NCI-H2227 (cell line): ENCODE data around the gene EMILIN3.

ENCODE experiments used
- DNase-seq: peaks from one replicate; lab custom pipeline; 2025; ENCODE audit not compliant: unreplicated experiment; lab: John Stamatoyannopoulos, UW

EMILIN3 gene

GRCh38 chr20:41348430-41349172 is 18.0 kb downstream of the EMILIN3 start:
- DNase-seq: no peak

DNA sequence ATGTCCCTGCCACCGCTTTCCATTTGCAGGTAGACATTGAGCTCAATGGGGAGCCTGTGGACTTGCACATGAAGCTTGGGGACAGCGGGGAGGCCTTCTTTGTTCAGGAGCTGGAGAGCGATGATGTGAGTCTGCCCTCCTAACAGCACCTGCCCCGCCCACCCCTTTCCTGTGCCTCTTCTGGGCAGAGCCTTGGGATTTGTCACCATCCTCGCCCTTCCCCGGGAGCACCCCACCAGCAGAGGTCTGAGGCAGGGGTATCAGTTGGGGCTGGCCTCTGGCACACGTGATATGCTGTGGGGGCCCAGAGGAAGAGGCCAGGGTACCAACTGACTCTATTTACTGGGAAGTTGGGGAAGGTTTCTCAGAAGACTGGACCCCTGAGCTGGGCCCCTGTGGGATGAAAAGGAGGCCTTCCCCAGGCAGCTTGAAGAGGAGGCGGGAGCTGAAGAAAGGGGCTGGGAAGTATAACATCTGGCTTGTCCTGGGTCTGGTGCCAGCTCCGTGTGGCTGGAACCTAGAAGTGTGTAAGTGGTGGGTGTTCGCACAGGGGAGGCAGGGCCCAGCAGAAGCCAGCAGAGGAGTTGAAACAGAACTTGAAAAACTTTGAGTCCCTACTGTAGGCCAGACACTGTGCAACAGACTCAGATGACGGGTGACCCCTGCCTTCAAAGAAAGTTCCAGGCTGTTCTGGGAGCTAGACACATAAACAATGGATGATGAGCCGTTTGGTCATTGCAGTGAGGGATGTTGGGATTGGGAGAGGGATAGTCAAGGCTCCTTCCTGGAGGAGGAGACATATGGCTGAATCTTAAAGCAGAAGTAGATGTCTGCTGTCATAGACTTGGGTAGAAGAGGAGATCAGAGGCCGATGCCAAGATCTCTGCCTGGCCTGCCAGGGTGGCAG is 18.8 kb downstream of the EMILIN3 start:
- DNase-seq: no peak

DNA sequence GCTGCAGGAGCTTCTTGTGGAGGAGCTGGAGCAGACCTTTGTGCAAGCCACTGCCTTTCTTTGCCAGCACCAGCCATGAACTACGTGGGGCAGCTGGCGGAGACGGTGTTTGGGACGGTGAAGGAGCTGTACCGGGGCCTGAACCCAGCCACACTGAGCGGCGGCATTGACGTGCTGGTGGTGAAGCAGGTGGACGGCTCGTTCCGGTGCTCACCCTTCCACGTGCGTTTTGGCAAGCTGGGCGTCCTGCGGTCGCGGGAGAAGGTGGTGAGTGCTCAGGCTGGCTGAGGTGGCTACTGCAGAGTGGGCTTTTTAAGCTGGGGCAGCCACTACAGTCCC is 20.9 kb downstream of the EMILIN3 start:
- DNase-seq: no peak

- DNase-seq: no peak
Observed at GRCh38 chr20:41344938-41345728, 21.5 kb downstream of the EMILIN3 start.

DNA sequence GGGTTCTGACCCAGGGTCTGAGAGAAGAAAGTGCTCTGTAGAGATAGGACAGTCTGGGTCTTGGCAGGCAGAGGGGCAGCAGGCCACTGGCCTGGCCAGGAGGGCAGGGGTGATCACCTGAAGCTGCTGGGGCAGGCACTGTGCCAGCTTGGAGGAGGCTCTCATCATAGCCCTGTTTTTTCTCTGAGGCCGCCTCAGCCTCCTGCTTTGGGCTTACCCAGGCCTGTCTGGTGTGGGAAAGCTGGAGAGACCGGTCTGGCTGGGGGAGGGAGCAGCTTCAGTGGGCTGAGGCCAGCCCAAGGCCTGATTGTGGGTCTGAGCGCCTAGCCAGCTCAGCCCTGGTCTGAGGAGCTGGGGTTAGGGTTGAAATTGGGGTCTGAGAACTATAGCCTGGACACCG is 22.1 kb downstream of the EMILIN3 start:
- DNase-seq: no peak

DNA sequence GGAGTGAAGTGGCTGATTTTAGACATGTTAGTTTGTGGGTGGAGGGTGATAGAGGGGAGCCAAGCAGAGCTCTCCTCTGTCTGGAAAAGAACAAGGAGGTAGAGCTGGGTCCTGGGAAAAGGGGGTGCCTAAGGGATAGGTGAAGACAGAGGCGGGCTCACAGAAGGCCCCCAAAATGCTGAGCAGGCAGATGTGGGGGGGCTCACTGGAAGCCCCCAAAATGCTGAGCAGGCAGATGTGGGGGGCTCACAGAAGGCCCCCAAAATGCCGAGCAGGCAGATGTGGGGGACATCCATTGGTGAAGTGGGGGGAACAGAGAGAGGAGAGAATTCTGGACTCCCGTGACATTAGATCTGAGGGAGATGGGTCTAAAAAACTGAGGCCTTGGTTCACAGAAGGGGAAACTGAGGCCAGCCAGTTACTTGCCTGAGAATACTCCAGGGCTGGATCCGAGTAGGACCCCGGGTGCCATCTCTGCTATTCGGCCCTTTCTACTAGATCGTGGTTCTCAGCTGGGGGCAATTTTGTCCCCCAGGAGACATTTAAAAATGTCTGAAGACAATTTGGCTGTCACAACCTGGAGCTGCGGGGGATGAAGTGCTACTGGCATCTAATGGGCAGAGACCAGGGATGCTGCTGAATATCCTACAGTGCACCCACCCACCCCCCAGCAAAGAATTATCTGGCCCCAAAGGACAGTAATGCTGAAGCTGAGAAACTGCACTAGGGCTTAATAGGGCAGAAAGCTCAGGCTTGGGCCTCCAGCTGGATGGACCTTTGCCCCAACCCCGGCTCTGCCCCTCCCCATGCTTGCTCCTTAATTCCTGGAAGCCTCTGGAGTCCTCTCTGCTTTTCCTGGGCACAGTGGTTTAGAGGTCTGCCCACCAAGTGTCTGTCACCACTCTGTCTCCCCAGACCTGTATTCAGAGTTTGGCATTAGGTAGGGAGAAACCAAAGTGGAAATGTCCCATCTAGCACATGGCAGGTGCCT is 23.8 kb downstream of the EMILIN3 start:
- DNase-seq: no peak

DNA sequence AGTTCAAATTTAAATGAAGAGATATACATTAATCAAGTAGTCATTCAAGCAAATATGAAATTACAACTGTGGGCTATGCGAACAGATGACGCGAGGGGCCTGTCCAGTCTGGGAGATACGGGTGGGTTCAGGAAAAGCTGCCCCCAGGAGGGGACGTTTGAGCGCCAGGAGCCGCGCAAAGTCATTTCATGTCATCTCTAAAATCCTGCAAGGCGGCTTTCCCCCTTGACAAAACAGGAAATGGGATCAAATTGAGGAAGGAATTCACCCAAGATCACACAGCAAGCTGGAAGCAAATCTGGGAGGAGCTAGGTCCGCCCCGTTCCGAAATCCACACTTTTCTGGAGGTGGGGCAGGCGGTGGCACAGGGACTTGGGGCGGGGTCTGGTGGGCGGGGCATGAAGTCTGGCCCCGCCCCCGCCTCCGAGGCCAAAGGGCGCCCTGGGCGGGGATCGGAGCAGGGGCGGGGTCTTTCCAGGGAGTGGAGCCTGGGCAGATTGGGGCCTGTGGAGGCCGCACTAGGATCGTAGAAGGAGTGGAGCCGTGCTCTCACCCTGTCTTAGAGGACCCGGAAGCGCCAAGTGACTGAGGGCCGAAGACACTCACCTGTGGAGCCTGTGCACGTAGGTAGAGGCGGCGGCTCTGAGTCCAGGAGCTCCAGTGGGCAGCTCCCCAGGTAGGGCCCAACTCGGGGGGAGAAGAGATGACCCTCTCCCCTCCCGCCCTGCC is 26.1 kb downstream of the EMILIN3 start, which contains the start of gene LPIN3:
LPIN3 (plus strand) TSS at position 495 of the 729 bp plus-strand sequence. CDS start 4,983 bp downstream, outside the sequence.
- DNase-seq: peak; percentile 48

GRCh38 chr20:41339957-41340326 is 26.7 kb downstream of the EMILIN3 start:
- DNase-seq: peak; percentile 76

DNA sequence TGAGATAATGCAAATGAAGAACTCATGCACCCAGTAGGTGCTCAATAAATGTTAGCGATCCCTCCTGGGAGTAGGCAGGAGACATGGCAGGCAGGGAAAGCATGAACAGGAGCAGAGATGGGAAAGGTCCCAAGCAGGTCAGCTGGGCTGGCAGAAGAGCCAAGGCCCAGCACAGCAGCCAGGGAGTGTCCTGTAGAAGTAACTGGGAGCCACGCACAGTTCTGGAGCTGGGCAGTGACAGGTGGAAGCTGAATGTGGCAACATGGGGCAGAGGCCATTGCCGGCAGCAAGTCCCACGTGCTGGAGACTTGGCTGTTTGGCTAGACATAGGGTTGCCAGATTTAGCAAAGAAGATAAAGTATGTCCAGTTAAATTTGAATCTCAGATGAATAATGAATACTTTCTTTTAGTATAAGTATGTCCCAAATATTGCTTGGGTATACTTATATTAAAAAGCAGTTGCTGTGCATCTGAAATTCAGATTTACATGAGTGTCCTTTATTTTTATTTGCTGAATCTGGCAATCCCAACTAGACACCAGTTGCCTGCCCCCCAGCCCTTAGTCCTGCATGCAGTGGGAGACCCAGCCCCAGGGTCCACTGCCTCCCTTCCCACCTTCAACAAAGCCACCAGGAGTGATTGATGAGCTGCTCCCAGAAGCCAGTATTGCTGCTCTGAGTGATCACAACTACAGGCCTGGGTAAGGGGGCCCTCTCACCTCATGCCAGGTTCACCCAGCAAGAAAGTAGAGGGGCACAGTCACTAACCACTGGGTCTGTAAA is 29.7 kb downstream of the EMILIN3 start:
- DNase-seq: no peak

DNA sequence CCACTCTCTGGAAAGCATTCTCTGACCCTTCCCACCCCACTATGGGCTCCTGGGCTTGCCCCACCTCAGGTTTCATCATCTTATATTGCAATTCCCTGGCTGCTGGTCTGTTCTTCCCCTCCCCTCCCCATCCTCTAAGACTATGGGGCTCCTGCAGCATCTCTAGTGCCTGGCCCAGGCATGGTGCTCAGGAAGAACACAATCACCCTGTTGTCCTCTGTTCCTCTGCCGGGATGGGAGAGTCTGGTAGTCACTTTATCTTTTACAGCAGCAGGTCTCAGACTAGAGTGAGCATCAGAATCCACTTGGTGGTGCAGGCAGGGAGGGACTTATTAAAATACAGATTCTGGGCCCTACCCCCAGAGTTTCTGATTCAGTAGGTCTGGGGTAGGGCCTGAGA is 31.0 kb downstream of the EMILIN3 start:
- DNase-seq: no peak

GRCh38 chr20:41334443-41335421 is 31.9 kb downstream of the EMILIN3 start:
- DNase-seq: no peak

DNA sequence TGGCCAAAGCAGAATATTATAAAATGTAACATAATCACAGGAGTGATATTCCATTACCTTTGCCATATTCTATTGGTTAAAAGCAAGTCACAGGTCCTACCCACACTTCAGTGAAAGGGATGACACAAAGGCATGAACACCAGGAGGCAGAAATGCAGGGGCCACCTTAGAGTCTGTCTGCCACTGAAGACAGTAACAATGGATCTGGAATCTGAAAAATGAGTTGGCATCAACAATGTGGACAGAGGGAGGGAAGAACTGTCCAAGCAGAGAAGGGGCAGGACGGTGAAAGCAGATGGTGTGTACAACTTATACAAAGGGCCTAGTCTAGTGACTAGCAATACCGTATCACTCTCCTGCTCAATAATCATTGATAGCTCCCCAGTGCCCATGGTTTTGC is 32.6 kb downstream of the EMILIN3 start:
- no peak for DNase-seq

- no peak for DNase-seq
Observed at GRCh38 chr20:41331731-41332130, 34.9 kb downstream of the EMILIN3 start.

DNA sequence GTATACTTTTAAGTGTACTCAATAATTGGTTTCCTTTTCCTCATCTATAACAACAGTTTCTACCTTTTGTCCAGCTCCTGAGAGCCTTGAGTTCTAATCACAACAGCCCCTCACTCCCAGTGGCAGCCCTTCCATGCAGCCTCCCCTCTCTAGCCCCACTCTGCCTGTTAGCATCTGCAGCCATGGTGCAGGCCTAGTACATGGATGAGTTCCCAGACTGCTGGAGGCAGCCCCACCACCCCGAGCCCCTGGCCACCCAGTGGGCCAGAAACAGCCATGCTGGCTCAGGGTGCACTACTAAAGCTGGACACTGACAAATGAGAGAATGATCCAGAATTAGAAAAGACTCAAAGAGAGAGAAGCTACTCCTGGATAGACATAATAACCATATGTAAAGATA is 35.7 kb downstream of the EMILIN3 start:
- no peak for DNase-seq

- no peak for DNase-seq
Observed at GRCh38 chr20:41330343-41330720, 36.3 kb downstream of the EMILIN3 start.

DNA sequence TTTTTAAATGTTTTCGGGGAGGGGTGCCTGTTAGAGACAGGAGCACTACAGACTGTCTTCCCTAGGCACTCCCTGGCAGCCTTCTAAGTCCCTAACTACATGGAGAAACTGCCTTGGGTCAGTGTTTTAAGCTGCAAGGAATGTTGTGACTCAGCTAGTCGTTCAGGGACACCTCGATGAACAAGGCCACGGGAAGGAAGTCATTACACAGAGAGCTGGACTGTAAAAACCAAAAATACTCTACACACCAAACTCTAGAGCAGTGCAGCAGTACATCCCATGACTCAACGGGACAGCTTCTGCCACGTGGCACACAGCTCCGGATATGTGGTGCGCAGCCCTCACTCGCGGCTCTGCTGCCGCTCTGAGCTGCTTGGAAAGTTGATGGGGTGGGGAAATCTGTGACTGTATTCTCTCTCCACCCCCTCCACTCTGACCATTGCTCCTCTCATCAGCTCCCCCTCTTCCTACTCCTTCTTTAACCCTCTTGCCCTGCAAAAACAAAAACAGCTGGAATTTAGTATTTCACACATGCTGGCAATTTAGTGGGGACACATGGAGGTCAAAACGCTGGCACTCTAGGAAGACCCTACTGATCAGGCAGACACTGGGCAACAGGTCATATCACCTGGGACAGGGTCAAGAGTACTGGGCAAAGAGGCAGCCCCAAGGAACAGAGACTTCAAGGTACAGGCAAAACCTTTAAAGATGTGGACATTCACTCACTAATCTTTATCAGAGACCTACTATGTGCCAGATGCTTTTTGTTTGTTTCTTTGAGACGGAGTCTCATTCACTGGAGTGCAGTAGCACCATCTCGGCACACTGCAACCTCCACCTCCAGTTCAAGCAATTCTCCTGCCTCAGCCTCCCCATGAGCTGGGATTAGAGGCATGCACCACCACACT is 36.9 kb downstream of the EMILIN3 start:
- no peak for DNase-seq

DNA sequence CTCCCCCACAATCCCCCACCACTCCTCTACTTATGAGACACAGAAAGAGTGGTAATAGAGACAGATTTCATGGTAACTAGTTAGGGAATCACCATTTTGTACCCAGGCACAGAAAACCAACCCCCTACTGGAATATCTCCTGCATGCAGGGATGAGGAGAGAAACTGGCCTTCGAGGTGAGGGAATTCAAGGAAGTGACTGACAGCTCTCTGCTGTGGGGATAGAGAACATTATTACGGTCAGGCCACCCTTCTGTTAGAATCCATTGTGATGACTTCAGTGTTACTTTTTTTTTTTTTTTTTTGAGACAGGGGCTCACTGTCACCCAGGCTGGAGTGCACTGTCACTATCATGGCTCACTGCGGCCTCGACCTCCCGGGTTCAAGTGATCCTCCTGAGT is 39.4 kb downstream of the EMILIN3 start:
- no peak for DNase-seq
